GM21723 (cell line): ENCODE results near the gene SKIDA1.
A peak's percentile ranks its signal among the peaks of the same experiment; 100 is the strongest.
"Not testable (repeated sequence)": the region's sequence is repeated elsewhere in the genome, so short reads cannot be mapped to it uniquely, and the experiment has no call there.

ENCODE experiments used
- ATAC-seq: cut with Tn5 transposase; IDR thresholded peaks from one replicate; pipeline ENCODE4 v1.9.1; 2021; ENCODE audit warnings: mild to moderate bottlenecking, moderate library complexity; ENCODE audit not compliant: unreplicated experiment

SKIDA1 gene

DNA sequence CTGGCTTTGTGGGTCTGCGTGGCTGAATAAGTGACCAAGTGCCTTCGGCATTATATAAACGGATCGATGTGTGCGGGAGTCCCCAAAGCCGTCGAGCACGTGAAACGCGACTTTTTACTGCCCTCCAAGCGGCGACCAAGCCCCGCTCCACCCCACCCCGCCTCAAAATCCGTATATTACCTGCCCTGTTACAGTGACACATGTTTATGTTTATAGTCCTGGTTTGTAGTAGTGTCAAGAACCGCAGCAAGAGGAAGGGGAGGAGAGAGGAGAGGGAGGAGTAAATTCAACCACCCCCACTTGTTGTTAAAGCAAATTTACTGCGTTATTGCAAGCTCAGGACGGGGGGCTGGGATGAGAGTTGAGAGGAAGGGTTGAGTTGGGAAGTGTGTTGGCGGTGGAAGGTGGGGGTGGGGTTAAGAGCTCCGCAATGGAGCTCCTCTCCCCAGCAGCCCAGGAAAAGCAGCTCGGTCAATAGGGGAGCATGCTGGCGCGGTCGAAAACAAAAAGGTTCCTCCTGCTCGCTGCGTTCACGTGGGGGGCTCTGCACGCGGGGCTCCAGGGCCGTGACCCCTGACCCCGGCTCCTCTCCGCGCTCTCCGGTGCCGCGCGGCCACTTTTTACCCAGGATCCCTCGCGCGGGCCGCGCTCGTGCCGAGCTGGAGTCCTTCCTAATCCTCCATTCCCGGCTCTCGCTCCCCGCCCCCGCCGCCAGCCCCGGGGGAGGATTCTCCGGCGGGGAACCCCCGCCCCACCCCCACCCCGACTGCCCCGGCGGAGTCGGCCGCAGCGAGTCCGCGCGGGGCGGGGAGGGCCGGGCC is at the start of gene SKIDA1:
Gene SKIDA1, minus strand, starts transcription at position 316 of the 821 bp plus-strand sequence. CDS start 7,860 bp downstream, outside the sequence.
- peak; percentile 62 for ATAC-seq

DNA sequence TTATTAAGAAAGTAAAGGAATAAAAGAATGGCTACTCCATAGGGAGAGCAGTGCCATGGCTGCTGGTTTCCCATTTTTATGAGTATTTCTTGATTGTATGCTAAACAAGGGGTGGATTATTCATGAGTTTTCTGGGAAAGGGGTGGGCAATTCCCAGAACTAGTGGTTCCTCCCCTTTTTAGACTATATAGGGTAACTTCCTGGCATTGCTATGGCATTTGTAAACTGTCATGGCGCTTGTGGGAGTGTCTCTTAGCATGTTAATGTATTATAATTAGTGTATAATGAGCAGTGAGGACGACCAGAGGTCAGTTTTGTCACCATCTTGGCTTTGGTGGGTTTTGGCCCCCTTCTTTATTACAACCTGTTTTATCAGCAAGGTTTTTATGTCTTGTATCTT is 49.0 kb upstream of the SKIDA1 start:
- ATAC-seq: not testable (repeated sequence)

GRCh38 chr10:21572578-21572977 is 47.1 kb upstream of the SKIDA1 start:
- ATAC-seq: no peak

- no peak for ATAC-seq
Observed at GRCh38 chr10:21570761-21571521, 45.5 kb upstream of the SKIDA1 start.

DNA sequence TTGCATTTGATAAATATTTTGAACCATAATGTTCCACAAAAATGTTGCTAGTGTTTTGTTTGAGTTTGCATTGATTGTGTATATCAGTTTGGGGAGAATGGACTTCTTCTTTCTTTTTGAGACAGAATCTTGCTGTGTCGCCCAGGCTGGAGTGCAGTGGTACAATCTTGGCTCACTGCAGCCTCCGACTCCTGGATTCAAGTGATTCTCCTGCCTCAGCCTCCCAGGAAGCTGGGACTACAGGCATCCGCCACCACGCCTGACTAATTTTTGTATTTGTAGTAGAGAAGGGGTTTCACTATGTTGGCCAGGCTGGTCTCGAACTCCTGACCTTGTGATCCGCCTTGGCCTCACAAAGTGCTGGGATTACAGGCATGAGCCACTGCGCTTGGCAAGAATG is 33.5 kb upstream of the SKIDA1 start:
- ATAC-seq: not testable (repeated sequence)

GRCh38 chr10:21556527-21556926 is 31.0 kb upstream of the SKIDA1 start:
- ATAC-seq: no peak

DNA sequence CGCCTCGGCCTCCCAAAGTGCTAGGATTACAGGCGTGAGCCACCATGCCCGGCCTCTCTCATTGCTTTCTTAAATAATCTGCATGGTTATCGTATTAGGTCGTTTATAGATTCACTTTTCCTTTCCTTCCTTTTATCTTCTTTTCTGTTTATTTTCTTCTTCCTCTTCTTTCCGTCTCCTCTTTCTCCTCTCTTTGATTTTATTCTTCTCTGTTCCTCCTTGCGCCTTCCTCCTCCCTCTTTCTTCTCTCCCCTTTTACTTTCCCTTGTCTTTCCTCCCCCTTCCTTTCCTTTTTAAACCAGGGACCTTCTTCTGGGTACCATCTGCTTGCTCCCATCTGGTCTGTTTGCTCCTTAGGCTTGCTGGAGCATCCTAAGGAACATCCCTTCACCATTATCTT is 27.2 kb upstream of the SKIDA1 start:
- no peak for ATAC-seq

GRCh38 chr10:21547246-21547645 is 21.8 kb upstream of the SKIDA1 start:
- no peak for ATAC-seq

DNA sequence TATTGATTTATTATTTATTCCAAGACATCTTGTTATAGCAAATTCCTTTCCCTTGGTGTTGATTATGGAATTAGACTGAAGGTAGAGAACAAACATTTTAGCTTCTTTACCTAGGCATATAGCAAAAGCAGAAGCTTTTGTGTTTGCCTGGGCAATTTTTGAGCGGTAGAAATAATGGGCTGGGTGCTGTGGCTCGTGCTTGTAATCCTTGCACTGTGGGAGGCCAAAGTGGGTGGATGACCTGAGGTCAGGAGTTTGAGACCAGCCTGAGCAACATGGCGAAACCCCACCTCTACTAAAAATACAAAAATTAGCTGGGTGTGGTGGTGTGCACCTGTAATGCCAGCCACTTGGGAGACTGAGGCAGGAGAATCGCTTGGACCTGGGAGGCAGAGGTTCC is 15.2 kb upstream of the SKIDA1 start:
- ATAC-seq: not testable (repeated sequence)

- no peak for ATAC-seq
Observed at GRCh38 chr10:21536874-21537273, 11.4 kb upstream of the SKIDA1 start.

- ATAC-seq: not testable (repeated sequence)
Observed at GRCh38 chr10:21535976-21536375, 10.5 kb upstream of the SKIDA1 start.

DNA sequence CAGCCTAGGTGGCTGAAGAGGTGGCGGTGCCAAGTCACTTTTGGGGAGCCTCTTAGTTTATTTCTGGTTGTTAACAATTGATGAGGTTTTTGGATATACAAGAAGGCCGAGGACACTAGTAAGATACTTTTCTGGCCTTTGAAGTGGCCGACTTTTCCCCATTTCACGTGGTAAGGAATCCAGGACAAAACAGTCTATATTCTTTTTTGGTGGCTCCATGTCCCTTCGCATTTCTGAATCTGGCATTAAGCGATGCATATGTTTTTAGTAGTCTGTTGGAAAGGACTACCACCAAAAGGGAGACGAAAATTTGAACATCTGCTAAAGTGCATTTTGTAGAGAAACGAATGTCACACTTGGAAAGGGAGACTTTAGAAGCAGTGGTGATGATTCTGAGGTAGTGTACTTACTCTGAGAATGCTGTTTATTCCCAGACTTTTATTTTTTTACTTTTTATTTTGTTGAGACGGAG is 10.0 kb upstream of the SKIDA1 start:
- no peak for ATAC-seq

- peak; percentile 30 for ATAC-seq
Observed at GRCh38 chr10:21534604-21535493, 9.4 kb upstream of the SKIDA1 start.

DNA sequence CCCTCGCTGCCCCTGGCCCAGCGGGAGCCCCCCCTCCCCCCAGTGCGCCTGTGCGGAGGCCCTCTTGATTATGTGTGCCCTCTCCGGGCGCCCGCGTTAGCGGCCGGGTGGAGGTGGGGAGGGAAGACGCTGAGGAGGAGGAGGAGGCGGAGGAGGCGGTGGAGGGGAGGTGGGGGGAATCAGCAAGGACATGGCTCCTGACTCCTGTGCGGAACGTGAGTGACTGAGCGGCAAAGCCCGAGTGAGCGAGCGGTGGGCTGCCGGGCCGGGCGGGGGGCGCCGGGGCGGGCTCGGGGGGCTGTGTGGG is 8.8 kb upstream of the SKIDA1 start:
- ATAC-seq: no peak

GRCh38 chr10:21533467-21534279 is 8.2 kb upstream of the SKIDA1 start, which contains the start of gene MLLT10:
TSS of gene MLLT10 (plus strand) at chr10:21534232. CDS start at chr10:21534645, 413 bp downstream.
- ATAC-seq: peak; percentile 84

GRCh38 chr10:21532694-21533466 is 7.4 kb upstream of the SKIDA1 start:
- no peak for ATAC-seq

- no peak for ATAC-seq
Observed at GRCh38 chr10:21531164-21531563, 5.7 kb upstream of the SKIDA1 start.

DNA sequence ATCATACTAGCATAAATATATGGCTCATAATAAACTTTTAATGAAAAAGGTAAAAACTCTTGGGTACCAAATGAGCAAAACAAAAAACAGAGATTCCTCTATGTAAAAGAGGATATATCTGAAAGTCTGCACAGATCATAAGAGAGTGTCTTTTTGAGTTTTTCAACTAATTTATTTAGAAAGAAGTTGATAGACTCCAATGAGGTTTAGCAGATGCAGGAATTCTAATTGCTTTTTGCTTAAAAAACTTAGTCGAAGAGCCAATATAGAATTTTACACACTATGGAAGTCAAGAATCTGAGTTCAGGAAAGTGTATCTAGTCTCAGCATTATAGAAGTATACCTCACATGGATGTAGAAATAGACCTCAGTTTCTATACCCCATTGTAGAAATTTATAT is 5.2 kb upstream of the SKIDA1 start:
- ATAC-seq: no peak

GRCh38 chr10:21530168-21530567 is 4.7 kb upstream of the SKIDA1 start:
- no peak for ATAC-seq
